Effector CD8-positive, alpha-beta T cell (primary cell): ENCODE results near the gene ATP13A1.
A peak's percentile ranks its signal among the peaks of the same experiment; 100 is the strongest.
"Not testable (repeated sequence)": the region's sequence is repeated elsewhere in the genome, so short reads cannot be mapped to it uniquely, and the experiment has no call there.

Source experiments
- DNase-seq: peaks from one replicate; lab custom pipeline; 2025; lab: John Stamatoyannopoulos, UW
- total RNA-seq, 4 experiments: gene quantifications; one replicate each; lab custom pipeline; 2026; lab: John Stamatoyannopoulos, UW

ATP13A1 gene
- total RNA-seq: 95.5 to 117 (median 106) reads per million in 4 experiments

- DNase-seq: peak; percentile 86
Observed at GRCh38 chr19:19663256-19664120, at the start of gene ATP13A1. TSS of gene ATP13A1 (minus strand) at chr19:19663676. CDS start at chr19:19663666, 10 bp downstream.

- DNase-seq: no peak
Observed at GRCh38 chr19:19711934-19712828, 48.7 kb upstream of the ATP13A1 start.

GRCh38 chr19:19711306-19711933 is 47.9 kb upstream of the ATP13A1 start:
- DNase-seq: no peak

- no peak for DNase-seq
Observed at GRCh38 chr19:19710506-19710905, 47.0 kb upstream of the ATP13A1 start.

GRCh38 chr19:19704836-19705235 is 41.4 kb upstream of the ATP13A1 start:
- DNase-seq: no peak

- DNase-seq: not testable (repeated sequence)
Observed at GRCh38 chr19:19700493-19700892, 37.0 kb upstream of the ATP13A1 start.

GRCh38 chr19:19697589-19697988 is 34.1 kb upstream of the ATP13A1 start:
- DNase-seq: no peak

- no peak for DNase-seq
Observed at GRCh38 chr19:19696386-19696785, 32.9 kb upstream of the ATP13A1 start.

- DNase-seq: no peak
Observed at GRCh38 chr19:19691683-19692082, 28.2 kb upstream of the ATP13A1 start.

GRCh38 chr19:19689023-19689422 is 25.5 kb upstream of the ATP13A1 start:
- not testable (repeated sequence) for DNase-seq

GRCh38 chr19:19687090-19687489 is 23.6 kb upstream of the ATP13A1 start:
- no peak for DNase-seq

- no peak for DNase-seq
Observed at GRCh38 chr19:19686580-19686979, 23.1 kb upstream of the ATP13A1 start.

GRCh38 chr19:19686119-19686518 is 22.6 kb upstream of the ATP13A1 start:
- not testable (repeated sequence) for DNase-seq

GRCh38 chr19:19679176-19680073 is 15.9 kb upstream of the ATP13A1 start:
- DNase-seq: no peak

- no peak for DNase-seq
Observed at GRCh38 chr19:19677579-19677978, 14.1 kb upstream of the ATP13A1 start.

GRCh38 chr19:19674315-19674714 is 10.8 kb upstream of the ATP13A1 start:
- no peak for DNase-seq

- DNase-seq: no peak
Observed at GRCh38 chr19:19672816-19673215, 9.3 kb upstream of the ATP13A1 start.

- no peak for DNase-seq
Observed at GRCh38 chr19:19670070-19670551, 6.6 kb upstream of the ATP13A1 start.

- peak; percentile 87 for DNase-seq
Observed at GRCh38 chr19:19668230-19669012, 4.9 kb upstream of the ATP13A1 start, which contains the start of gene ZNF101. TSS of gene ZNF101 (plus strand) at chr19:19668839. CDS start at chr19:19668964, 125 bp downstream.

- not testable (repeated sequence) for DNase-seq
Observed at GRCh38 chr19:19665420-19665948, 2.0 kb upstream of the ATP13A1 start.
